ENCODE results near the gene MTARC2.

DNA sequence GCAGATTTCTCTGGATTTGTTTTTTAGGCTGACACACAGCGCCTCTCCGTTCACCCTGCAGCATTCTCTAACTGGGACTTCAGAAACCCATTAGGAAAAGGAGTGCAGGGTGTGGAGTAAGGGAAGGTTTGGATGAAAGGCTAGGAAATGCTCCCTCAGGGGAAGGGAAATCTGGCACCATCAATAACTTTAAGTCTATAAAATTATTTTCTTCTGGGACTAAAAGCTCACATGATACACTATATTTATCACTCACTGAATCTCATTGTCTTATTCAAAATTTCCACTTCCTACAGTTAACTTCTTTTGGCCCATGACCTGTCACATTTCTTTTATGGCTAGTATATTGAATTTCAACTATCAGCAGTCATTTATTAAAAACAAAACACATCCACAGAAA is 85.3 kb downstream of the MTARC2 start:
- TF ChIP-seq, protein P1, sequence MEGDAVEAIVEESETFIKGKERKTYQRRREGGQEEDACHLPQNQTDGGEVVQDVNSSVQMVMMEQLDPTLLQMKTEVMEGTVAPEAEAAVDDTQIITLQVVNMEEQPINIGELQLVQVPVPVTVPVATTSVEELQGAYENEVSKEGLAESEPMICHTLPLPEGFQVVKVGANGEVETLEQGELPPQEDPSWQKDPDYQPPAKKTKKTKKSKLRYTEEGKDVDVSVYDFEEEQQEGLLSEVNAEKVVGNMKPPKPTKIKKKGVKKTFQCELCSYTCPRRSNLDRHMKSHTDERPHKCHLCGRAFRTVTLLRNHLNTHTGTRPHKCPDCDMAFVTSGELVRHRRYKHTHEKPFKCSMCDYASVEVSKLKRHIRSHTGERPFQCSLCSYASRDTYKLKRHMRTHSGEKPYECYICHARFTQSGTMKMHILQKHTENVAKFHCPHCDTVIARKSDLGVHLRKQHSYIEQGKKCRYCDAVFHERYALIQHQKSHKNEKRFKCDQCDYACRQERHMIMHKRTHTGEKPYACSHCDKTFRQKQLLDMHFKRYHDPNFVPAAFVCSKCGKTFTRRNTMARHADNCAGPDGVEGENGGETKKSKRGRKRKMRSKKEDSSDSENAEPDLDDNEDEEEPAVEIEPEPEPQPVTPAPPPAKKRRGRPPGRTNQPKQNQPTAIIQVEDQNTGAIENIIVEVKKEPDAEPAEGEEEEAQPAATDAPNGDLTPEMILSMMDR (IDR thresholded peaks at IDR 0.05), result no peak
- TF ChIP-seq POLR2A (IDR thresholded peaks at IDR 0.05), result no peak

Measured in esophagus squamous epithelium (tissue), 4 donors.